LNCaP clone FGC (cell line): Measurements from ENCODE around the gene KL.

Source experiments
- DNase-seq: peaks from one replicate; pipeline ENCODE4 v3.0.0-alpha.2; 2011; ENCODE audit warnings: low read depth
- H3K4me3 ChIP-seq: 2 replicates; pipeline ENCODE4 v1.5.1; 2011; ENCODE audit warnings: mild to moderate bottlenecking, low read depth, low read length, control low read depth
- TF ChIP-seq, protein P1 (sequence below): IDR thresholded peaks from 2 replicates; pipeline ENCODE4 v1.5.1; 2012; ENCODE audit warnings: mild to moderate bottlenecking; ENCODE audit not compliant: control insufficient read depth, insufficient read depth; ENCODE audit errors: extremely low read depth

KL gene

DNA sequence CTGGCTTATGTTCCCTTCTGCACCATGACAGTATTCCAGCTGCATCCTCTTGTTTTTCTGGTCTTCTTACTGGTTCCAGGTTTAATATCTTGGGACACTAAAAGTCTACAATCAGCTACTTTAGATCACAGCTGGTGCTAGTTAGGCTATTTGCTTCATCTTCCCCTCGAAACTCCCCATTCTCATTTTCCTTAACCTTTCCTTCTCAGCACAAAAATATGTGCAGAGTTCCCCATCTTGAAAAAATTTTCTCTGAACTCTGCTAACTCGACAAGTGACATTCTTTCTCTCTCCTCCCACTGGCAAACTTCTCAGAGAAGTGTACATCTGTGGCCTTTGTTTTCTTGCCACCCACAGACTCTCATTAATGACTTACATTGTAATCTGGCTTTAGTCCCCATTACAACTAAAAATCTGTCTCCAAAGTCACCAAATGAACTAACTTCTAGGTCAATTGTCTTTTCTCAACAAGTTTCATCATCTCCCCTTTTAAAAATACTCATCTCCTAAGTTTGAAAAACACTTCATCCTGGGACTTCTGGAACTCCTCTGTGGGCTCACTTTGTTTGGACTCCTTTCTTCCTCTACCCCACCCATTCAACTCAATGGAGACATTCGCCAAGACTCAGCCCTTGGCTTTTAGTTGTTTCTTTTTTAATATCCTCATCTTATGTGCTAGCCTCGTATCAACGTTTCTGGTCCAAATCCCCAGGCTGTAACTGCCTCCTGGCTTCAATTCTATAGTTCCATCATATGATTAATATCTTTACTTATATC lies 7.1 kb upstream of the KL start:
- no peak for DNase-seq
- H3K4me3 ChIP-seq = no peak overlapping the region
- TF ChIP-seq, protein P1, sequence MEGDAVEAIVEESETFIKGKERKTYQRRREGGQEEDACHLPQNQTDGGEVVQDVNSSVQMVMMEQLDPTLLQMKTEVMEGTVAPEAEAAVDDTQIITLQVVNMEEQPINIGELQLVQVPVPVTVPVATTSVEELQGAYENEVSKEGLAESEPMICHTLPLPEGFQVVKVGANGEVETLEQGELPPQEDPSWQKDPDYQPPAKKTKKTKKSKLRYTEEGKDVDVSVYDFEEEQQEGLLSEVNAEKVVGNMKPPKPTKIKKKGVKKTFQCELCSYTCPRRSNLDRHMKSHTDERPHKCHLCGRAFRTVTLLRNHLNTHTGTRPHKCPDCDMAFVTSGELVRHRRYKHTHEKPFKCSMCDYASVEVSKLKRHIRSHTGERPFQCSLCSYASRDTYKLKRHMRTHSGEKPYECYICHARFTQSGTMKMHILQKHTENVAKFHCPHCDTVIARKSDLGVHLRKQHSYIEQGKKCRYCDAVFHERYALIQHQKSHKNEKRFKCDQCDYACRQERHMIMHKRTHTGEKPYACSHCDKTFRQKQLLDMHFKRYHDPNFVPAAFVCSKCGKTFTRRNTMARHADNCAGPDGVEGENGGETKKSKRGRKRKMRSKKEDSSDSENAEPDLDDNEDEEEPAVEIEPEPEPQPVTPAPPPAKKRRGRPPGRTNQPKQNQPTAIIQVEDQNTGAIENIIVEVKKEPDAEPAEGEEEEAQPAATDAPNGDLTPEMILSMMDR = no peak

DNA sequence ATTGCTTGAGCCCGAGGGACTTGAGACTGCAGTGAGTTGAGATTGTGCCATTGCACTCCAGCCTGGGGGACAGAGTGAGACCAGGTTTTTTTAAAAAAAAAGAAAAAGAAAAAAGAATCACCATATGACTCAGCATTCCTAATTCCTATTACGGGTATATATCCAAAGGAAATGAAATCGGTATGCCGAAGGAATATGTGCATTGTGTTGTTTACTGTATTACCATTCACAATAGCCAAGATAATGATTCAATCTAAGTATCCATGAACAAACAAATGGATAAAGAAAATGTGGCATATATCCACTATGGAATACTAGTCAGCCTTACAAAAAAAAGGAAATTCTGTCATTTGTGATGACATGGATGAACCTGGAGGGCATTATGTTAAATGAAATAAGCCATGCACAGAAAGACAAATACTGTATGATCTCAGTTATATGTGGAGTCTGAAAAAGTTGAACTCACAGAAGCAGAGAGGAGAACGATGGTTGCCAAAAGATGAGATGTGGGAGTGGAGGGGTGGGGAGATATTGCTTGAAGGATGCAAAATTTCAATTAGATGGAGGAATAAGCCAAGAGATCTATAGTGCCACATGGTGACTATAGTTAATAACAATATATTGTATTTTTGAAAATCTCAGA lies 4.3 kb upstream of the KL start:
- no peak for DNase-seq
- TF ChIP-seq, protein P1 = no peak
- no peak overlapping the region for H3K4me3 ChIP-seq

- TF ChIP-seq, protein P1 = no peak
- no peak for DNase-seq
- no peak overlapping the region for H3K4me3 ChIP-seq
Observed at GRCh38 chr13:33014291-33014690, 1.9 kb upstream of the KL start.

GRCh38 chr13:33015241-33015668 lies 968 bp upstream of the KL start:
- no peak overlapping the region for H3K4me3 ChIP-seq
- TF ChIP-seq, protein P1 = no peak
- no peak for DNase-seq

GRCh38 chr13:33015791-33016323 lies 366 bp upstream of the KL start:
- TF ChIP-seq, protein P1 = no peak
- no peak overlapping the region for H3K4me3 ChIP-seq
- no peak for DNase-seq

DNA sequence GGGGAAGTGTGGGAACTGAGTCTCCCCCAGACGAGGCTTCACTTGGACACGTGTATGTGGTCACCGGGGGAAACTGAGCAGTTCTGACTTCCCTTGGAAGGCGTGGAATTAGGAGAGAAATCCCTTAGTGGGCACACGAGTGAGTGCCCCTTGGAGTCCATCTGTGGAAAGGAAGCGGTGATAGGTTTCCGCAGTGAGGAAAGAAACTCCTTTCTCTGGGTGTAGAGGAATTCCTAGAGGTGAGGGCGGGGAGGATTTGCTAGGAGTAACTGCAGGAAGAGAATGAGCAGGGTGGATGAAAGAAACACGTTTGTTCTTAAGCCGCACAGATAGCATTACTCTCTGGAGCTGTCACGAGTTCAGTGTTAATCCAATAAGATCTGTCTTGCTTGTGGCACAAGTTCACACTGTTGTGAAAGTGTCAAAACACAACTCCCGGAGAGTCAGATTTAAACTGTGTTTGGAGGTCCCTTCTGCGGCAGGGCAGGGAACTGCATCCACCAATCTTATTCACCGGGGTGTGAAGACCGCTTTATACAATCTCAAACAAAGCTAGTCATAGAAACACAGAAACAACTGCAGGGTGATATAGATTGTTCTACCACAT lies 1.2 kb downstream of the KL start:
- TF ChIP-seq, protein P1 = no peak
- DNase-seq = no peak
- H3K4me3 ChIP-seq = no peak overlapping the region
